ENCODE measurements around the gene CRX.

DNA sequence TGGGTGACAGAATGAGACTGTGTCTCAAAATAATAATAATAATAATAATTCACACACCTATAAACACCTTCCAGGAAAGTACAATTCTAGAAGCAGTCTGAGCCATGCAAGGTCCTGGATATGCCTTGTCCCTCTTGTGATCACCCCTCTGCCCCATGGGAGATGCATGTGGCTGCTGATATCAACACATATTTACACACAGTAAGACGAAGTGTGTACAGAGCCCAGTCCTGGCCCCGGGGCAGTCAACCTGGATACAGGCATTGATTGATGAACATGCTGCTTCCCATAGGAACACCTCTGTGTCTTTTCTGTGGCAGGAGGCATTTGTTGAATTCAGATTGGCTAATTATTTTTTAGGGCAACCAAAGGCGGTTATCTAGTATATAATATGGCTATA lies 61.2 kb downstream of the CRX start:
- TF ChIP-seq, protein P1, sequence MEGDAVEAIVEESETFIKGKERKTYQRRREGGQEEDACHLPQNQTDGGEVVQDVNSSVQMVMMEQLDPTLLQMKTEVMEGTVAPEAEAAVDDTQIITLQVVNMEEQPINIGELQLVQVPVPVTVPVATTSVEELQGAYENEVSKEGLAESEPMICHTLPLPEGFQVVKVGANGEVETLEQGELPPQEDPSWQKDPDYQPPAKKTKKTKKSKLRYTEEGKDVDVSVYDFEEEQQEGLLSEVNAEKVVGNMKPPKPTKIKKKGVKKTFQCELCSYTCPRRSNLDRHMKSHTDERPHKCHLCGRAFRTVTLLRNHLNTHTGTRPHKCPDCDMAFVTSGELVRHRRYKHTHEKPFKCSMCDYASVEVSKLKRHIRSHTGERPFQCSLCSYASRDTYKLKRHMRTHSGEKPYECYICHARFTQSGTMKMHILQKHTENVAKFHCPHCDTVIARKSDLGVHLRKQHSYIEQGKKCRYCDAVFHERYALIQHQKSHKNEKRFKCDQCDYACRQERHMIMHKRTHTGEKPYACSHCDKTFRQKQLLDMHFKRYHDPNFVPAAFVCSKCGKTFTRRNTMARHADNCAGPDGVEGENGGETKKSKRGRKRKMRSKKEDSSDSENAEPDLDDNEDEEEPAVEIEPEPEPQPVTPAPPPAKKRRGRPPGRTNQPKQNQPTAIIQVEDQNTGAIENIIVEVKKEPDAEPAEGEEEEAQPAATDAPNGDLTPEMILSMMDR (IDR thresholded peaks at IDR 0.05) = no peak
- no peak for TF ChIP-seq POLR2AphosphoS5 (IDR thresholded peaks at IDR 0.05)

Measured in breast epithelium (tissue), 3 donors.